ENCODE data around the gene EXT2.

GRCh38 chr11:44145011-44145775 is 49.7 kb downstream of the EXT2 start:
- TF ChIP-seq, protein P1, sequence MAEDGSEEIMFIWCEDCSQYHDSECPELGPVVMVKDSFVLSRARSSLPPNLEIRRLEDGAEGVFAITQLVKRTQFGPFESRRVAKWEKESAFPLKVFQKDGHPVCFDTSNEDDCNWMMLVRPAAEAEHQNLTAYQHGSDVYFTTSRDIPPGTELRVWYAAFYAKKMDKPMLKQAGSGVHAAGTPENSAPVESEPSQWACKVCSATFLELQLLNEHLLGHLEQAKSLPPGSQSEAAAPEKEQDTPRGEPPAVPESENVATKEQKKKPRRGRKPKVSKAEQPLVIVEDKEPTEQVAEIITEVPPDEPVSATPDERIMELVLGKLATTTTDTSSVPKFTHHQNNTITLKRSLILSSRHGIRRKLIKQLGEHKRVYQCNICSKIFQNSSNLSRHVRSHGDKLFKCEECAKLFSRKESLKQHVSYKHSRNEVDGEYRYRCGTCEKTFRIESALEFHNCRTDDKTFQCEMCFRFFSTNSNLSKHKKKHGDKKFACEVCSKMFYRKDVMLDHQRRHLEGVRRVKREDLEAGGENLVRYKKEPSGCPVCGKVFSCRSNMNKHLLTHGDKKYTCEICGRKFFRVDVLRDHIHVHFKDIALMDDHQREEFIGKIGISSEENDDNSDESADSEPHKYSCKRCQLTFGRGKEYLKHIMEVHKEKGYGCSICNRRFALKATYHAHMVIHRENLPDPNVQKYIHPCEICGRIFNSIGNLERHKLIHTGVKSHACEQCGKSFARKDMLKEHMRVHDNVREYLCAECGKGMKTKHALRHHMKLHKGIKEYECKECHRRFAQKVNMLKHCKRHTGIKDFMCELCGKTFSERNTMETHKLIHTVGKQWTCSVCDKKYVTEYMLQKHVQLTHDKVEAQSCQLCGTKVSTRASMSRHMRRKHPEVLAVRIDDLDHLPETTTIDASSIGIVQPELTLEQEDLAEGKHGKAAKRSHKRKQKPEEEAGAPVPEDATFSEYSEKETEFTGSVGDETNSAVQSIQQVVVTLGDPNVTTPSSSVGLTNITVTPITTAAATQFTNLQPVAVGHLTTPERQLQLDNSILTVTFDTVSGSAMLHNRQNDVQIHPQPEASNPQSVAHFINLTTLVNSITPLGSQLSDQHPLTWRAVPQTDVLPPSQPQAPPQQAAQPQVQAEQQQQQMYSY (CRISPR knock-in tag; IDR thresholded peaks at IDR 0.05): no peak
- TF ChIP-seq SP1 (CRISPR knock-in tag; conservative IDR thresholded peaks at IDR 0.05): no peak
- TF ChIP-seq, protein P2, sequence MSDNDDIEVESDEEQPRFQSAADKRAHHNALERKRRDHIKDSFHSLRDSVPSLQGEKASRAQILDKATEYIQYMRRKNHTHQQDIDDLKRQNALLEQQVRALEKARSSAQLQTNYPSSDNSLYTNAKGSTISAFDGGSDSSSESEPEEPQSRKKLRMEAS (CRISPR knock-in tag; IDR thresholded peaks at IDR 0.05): no peak
- TF ChIP-seq, protein P3, sequence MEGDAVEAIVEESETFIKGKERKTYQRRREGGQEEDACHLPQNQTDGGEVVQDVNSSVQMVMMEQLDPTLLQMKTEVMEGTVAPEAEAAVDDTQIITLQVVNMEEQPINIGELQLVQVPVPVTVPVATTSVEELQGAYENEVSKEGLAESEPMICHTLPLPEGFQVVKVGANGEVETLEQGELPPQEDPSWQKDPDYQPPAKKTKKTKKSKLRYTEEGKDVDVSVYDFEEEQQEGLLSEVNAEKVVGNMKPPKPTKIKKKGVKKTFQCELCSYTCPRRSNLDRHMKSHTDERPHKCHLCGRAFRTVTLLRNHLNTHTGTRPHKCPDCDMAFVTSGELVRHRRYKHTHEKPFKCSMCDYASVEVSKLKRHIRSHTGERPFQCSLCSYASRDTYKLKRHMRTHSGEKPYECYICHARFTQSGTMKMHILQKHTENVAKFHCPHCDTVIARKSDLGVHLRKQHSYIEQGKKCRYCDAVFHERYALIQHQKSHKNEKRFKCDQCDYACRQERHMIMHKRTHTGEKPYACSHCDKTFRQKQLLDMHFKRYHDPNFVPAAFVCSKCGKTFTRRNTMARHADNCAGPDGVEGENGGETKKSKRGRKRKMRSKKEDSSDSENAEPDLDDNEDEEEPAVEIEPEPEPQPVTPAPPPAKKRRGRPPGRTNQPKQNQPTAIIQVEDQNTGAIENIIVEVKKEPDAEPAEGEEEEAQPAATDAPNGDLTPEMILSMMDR (IDR thresholded peaks at IDR 0.05): no peak
- no peak for TF ChIP-seq ESRRA (CRISPR knock-in tag; IDR thresholded peaks at IDR 0.05; ENCODE audit: borderline replicate concordance)
- TF ChIP-seq ARID4B (CRISPR knock-in tag; IDR thresholded peaks at IDR 0.05; ENCODE audit: borderline replicate concordance): no peak
- TF ChIP-seq CREB1 (CRISPR knock-in tag; IDR thresholded peaks at IDR 0.05): no peak
- no peak for TF ChIP-seq RORB (CRISPR knock-in tag; IDR thresholded peaks at IDR 0.05)
- TF ChIP-seq, protein P4, sequence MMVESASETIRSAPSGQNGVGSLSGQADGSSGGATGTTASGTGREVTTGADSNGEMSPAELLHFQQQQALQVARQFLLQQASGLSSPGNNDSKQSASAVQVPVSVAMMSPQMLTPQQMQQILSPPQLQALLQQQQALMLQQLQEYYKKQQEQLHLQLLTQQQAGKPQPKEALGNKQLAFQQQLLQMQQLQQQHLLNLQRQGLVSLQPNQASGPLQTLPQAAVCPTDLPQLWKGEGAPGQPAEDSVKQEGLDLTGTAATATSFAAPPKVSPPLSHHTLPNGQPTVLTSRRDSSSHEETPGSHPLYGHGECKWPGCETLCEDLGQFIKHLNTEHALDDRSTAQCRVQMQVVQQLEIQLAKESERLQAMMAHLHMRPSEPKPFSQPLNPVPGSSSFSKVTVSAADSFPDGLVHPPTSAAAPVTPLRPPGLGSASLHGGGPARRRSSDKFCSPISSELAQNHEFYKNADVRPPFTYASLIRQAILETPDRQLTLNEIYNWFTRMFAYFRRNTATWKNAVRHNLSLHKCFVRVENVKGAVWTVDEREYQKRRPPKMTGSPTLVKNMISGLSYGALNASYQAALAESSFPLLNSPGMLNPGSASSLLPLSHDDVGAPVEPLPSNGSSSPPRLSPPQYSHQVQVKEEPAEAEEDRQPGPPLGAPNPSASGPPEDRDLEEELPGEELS (CRISPR knock-in tag; IDR thresholded peaks at IDR 0.05): no peak
- TF ChIP-seq NR2C2 (CRISPR knock-in tag; IDR thresholded peaks at IDR 0.05): no peak
- TF ChIP-seq, protein P5, sequence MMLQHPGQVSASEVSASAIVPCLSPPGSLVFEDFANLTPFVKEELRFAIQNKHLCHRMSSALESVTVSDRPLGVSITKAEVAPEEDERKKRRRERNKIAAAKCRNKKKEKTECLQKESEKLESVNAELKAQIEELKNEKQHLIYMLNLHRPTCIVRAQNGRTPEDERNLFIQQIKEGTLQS (CRISPR knock-in tag; conservative IDR thresholded peaks at IDR 0.05): no peak
- TF ChIP-seq ZNF121 (CRISPR knock-in tag; IDR thresholded peaks at IDR 0.05): no peak

Data from WTC11 (cell line).